ENCODE results near the gene EFCAB6.

The EFCAB6 gene

DNA sequence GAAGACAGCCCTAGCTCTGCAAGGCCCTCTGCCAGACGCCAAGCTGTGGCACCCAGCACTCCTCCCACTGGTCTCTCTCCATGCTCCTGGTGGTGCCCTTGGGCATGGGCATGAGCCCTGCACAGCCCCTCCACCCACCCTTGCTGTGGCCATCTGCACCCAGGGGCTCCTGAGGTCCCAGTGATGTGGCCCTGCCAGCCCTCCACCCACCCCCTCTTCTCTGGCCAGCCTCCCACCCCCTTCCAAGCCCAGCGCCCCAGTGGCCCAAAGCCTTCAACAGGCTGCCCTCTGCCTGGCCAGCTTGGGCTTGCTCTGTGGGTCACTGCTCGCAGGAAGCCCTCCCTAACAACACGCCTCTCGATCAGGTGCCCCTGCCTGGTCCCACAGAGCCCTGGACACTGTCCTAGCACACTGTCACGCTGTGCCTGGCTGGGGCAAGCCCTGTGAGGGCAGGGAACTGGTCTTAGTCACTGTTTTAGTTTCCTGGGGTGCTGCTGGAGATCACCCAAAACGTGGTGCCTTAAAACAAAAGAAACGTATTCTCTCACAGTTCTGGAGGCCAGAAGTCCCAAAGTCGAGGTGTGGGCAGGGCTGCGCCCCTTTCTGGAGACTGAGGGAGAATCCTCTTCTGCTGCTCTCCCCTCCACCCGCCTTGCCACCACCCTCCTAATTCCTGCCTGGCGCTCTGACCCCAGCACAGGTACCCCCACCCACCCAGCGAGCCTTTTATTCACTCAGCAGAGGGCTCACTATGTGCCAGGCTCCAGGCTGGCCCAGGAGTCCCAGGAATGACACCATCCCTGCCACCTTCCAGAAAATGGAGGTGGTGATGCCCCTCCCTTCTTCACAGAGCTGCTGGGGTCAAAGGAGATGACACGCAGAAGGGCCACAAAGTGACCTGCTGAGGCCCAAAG, 35.5 kb upstream of the EFCAB6 start:
- peak; percentile 54 for DNase-seq

DNA sequence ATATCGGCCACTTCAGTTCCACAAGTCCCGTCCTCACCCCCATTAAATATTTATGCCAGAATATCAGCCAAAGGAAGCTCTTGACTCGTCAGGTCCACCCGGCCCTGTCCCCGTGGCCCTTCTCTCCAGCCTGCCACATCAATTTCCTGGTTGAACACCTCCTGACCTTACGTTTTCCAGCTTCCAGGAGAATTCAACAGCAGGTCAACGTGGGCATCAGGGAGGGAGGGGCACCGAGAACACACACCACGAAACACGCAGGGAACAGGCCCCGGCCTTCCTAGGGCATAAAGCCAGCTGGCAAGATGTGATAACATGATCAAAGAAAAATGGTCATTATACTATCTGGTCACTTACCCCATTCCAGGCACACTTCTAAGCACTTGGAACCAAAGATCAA, 34.9 kb upstream of the EFCAB6 start:
- no peak for DNase-seq

DNA sequence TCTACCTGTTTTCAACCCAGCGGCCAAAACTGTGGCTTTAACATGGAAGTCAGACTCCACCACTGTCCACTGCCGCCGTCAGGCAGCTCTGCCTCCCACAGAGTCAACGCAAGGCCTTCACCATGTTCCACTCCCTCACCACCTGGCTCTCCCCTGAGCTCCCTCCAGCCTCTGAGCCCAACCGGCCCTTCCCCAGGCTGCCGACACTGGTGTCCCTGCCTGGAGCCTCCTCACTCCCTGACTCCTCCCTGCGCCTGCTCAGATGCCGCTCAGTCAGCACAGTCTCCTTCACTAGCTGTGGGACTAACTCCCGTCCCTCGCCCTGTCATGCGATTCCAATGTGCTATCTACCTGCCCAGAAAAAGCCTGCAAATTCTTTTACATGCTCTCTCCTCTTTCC, 33.9 kb upstream of the EFCAB6 start:
- DNase-seq, result no peak

DNA sequence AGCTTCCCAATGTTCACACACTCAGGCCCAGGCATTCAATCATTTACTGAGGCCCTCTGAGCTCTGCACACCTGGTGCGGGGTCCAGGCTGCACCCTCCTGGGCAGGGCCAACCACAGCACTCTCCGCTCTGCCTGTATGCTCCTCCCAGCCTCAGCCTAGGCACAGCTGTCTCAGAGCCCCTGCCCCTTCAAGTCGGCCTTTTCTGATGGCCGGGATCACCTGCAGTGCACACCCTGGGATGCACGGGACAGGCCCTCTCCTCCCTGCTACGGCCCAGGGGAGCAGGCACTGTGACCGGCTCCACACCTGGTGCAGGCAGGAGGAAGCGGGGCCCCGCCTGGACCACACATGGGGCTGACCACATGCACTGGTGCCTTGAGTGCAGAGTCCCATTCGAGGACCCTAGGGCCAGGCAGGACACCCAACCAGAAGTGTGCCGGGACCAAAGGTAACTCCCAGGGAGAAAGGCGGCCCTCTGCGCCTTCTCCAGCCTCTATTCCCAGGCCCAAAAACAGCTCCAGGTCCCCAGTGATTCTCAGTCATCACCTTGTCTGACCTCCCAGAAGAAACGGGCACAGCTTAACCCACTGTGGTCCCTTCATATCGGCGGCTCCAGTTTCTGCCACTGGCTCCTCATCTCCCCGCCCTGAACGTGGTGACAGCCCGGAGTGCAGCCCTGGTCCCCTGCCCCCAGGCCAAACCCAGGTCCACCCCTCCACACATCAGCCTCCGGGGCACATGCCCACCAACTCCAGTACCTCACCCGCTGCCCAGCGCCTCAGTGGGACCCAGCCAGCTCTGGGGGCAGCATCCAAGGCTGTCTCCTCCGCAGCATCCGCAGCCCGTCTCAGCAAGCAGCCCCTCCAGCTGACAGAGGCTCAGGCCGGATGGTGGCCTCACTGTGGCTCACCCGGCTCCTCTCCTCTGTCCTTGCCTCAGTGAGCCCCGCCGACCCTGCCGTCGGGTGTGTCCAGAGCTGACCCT, 32.7 kb upstream of the EFCAB6 start:
- DNase-seq, result no peak

DNA sequence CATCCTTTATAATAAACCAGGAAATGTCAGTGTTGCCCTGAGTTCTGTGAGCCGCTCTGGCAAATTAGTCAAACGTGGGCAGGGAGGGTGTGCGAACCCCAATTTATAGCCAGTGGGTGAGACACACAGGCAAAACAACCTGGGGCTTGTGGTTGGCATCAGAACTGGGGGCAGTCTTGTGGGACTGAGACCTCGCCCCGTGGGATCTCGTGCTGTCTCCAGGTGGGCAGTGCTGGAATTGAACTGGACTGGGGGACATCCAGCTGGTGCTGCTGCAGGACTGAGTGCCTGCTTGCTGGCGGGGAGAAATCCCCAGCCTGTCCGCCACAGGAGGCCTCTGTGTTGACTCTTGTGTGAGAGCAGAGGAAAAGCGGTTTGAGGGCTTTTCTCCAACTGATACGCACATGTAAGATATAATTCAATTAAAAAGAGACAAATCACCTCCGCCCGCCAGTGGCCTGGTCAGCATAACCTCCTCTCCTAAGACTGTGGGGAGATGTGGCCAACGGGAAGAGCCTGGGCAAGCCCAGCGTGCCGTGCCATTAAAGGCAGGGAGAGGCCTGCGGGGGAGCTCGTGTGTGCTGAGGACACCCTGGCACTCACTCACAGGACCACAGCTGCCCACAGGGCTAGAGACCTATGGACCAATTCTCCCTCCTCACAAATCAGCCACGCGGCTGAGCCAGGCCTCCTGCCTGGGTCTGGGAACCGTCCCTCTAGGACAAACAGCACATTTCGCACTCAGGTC, 31.9 kb upstream of the EFCAB6 start:
- no peak for DNase-seq

DNA sequence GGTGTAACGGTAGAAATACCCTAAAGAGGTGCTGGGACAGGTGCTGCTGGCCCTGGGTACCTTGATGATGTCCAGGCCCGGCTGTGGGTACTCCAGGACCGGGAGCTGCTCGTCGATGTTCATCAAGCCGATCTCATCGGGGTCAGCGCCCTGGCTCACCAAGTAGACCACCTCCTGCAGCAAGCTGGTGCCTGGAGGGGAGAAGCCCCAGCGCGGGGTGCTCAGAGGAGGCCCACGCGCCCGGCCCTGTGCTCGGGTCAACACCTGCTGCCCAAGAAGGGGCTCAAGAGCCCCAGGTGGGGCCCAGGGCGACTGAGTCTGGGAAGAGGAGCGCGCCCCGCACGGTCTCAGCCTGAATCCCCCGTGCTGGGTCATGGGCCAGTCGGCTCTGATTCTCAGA, 29.6 kb upstream of the EFCAB6 start:
- no peak for DNase-seq

DNA sequence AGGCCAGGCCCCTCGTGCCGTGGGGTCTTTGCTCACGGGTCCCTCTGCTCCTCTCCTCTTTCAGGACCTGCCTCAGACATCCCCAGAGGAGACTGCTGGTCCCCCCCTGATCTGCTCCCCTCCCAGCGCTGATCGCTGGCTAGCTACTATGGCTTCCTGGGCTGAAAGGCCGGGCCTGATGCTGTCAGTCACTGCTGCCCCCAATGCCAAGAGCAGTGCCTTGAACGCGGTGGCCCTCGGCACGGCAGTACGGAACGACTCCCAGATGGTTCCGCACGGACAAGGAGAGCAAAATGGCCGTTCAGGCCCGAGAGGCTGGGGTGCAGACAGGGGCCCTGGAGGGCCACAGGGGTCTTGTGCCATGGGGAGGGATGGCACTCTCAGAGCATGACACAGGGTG, 28.7 kb upstream of the EFCAB6 start:
- DNase-seq, result no peak

DNA sequence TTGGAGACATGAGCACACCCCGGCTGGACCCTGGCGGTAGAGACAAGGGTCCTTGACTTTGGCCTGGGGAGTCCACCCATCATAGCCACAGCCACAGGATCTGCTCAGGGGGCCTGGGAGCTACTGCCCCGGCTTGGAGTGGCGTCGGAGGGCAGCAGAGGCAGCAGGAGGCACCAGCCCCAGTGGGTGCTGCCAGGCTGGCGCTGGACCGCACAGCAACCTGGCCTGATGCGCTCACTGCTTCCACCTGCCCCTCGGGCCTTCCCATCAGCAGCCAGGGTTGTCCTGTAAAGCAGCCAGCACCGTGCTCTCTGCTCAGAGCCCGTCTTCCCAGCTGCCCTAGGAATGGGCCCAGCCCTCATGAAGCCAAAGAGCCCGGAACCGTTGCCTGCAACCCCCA, 28.3 kb upstream of the EFCAB6 start:
- DNase-seq, result no peak

DNA sequence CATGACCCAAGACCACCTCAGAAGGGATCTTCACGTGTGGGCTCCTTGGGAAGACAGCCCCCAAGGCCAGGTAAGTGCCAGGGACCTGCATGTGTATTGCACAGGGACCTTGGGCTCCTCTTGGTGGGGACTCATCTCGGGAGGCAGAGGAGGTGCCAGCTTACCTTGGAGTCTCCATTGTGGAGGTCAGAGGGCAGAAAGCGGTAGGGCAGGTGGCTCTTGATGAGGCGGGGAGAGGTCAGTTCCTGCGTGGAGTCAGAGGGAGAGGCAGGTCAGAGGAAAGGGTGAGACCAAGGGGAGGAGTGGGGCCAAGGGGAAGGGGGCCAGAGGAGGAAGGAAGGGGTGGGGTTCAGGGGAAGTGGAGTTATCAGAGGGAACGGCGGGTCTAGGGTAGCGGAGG, 27.7 kb upstream of the EFCAB6 start:
- no peak for DNase-seq

DNA sequence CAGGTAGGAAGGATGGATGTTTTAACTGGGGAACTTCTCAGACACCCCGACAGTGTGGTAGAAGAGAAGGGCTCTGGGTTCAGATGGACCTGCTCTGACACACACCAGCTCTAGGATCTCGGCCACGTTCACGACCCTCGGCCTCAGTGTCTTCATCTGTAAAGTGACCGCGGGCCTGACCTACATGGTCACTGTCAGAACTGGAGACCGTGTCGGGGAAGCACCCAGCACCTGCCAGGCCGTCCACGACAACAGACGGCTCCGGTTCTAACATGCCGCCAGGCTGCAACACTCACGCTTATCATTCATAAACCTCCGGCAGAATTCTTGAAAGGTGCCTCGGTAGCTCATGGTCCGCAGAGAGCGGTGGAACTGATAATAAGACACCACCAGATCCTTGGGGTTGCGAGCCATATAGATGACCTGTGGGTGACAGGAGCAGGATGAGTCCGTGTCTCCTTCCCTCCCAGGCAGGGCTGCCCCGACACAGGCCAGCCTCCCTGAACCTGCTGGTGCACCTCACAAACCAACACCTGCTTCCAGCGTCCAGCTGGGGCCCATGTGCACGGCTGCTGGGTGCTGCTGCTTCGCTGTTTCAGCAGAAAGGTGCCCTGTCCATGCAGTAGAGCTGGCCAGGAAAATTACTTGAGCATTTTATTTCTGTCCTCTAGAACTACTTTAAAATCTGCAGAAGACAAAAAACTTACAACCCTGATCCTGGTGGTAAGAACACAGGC, 26.6 kb upstream of the EFCAB6 start:
- no peak for DNase-seq

DNA sequence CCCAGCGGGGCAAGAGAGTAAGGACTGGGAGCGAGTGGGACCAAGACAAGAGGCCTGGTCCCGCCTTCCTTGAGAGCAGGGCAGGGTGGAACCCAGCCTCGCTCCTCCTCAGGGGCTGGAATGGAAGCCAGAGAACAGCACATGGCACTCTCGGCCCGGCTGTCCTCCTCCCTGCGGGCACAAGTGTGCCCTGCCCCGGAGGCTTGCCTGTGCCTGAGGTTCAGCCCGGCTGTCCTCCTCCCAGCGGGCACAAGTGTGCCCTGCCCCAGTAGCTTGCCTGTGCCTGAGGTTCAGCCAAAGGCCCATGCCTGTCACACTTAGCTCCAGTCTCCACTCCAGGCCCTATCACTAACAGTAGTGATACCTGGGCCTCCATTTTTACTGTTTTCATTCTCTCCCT, 26.1 kb upstream of the EFCAB6 start:
- no peak for DNase-seq

DNA sequence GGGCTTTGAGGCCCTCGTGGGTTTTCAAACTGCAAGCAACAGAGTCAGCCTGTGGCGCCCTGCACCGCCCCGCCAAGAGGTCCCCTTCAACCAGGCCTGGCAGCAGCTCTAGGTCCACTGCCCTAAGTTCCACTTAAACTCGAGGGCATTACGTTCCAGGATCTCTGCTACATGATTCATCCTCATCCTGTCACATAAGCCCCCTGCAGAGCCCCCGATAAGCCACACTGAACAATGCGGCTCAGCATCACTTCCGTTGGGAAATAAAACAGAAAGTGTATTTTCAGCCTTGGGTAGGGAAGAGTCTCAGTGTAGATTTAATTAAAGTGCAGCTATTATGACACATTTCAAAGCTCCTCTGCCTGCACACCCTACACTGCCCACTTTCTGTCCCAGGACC, 25.6 kb upstream of the EFCAB6 start:
- DNase-seq, result no peak

DNA sequence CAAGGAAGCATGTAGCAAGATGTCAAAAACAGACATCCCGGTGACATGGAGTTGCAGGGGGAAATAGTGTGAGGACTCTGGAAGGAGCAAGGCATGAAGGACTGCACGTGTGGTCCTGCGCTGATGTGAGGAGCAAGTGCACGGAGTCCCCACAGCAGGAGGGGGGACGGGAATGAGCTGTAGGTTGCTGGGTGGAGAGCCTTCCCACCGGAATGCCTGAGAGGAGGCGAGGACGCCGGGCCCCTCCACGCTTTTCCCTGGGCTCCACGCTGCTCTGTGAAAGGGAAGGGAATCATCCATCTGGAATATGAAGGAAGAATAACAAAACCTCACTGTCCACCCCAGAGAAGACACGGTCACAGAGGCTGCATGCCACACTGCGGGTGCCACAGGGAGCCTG, 23.6 kb upstream of the EFCAB6 start:
- DNase-seq, result no peak

DNA sequence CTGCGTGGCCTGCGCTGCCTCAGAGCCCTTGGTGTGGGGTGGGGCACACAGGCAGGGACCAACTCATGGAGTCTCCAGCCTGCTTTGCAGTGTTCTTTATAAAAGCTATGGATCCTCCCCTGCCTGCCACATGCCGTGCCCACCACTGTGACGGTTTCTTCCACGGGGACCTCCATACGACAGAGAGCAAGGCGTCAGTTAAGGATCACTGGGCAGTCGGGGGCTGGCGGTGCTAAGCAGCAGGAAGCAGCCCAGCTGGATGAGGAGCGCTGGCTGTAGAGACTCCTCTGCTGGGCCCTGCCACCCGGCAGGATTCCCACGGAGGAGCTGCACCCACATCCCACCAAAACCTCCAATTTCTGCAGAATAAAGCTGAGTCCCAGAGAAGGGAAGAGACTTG, 23.1 kb upstream of the EFCAB6 start:
- DNase-seq, result no peak

DNA sequence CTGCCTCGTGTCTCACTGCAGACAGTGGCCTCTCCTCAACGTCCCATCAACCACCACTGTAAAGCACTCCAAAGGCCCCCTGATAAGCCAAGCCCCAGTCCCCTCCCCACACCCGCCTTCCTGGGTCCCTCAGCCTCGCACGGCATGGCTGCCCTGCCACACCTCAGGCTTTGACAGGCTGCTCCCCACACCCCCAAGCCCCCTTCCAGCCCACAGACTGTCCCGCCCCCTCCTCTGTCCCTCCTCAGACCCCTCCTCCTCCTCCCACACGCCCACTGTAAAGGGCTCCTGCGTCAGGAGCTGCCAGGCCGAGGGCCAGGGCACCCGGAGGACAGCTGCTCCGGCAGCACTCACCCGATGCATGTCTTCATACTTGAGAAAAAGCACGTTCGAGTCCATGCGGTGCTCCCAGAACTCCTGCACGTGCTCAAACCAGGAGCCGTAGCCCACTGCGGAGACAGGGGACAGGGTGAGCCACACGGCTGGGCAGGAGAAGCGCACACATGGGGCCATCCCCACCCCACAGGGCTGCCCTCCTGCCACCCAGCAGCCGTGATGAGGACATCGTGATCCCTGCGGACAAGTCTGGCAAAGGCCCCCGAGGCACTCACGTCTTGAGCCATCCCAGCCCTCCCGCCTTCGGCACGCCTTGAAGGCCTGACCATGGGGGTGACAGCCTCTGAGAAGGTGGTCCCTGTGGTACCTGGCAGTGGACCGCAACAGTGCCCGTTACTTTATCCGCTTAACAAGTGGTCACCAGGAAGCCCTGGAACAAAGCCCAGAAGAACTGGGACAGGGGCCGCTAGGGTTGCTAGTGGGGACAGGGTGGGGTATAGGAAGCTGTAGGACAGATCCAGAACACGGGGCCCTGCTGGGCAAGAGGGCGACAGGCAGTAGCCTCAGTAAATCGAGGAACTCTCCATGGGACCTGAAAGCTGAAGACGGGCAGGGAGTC, 21.5 kb upstream of the EFCAB6 start:
- no peak for DNase-seq

DNA sequence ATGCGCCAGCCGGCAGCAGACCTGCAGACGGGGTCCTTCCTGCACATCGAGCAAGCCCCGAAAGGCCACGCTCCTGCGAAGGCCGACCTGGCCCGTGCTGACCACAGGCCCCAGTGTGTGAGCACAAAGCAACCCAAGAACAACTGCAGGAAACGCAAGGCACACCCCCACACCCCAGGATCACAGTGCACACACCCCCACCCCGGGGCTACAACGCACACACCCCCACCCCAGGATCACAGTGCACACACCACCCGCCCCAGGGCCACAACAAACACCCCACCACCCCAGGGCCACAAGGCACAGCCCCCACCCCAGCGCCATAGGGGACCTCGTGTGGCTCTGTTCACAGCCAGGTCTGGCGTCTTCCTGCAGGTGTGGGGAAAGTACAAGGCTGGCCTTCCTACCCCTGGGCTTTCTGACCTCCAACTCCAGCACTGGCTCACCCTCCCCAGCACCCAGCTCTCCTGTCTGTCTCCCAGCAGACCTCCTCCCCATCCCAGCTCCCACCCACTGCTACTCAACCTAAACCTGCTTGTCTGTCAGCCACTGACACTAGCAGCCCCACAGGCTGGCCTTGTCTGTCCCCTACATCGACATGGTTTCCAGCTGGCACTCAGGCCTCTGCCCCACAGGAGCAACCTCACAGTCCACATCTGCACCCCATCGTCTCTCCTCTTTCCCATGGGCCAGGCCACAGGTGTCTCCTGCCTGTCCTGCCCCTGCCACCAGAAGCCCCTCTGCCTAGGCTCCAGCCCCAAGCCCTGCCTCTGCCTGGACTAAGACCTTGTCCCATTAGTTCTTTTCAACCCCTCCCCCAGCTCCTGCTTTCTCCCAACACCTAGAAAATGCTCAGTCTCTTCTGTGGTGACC, 20.5 kb upstream of the EFCAB6 start:
- no peak for DNase-seq

DNA sequence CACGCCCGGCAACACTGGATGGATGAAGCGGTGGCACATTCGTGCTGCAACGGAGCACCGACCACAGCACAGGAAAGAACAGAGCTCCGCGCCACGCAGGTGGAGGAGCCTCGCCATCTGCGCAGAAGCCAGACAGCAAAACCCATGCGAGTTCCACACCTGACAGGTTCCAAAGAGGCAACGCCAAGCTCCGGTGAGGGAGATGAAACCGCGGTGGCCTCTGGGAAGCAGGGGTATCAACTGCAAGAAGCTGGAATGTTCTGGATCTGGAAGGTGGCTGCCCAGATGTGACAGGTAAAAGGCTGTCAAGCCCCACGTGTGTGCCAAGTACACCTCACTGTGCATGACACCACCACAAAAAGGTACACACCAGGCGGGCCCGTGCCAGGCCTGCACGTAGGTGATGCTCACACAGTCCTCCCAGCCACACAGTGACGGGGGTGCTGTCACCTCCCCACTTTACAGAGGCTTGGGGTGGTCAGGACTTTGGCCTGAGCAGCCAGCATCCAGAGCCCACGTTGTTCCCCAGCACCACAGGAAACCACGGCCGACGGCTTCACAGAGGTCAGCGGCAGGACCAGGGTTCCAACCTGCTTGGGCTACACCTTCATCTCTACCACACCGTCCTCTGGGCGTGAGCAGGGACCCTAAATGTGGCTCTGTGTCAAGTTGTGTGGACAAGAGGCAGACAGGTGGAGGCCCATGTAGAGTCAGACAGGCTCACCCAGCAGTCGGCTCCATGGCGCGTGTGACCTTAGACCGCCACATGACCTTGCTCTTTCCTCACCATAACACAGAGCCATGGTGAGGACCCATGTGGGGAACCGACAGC, 19.7 kb upstream of the EFCAB6 start:
- no peak for DNase-seq

DNA sequence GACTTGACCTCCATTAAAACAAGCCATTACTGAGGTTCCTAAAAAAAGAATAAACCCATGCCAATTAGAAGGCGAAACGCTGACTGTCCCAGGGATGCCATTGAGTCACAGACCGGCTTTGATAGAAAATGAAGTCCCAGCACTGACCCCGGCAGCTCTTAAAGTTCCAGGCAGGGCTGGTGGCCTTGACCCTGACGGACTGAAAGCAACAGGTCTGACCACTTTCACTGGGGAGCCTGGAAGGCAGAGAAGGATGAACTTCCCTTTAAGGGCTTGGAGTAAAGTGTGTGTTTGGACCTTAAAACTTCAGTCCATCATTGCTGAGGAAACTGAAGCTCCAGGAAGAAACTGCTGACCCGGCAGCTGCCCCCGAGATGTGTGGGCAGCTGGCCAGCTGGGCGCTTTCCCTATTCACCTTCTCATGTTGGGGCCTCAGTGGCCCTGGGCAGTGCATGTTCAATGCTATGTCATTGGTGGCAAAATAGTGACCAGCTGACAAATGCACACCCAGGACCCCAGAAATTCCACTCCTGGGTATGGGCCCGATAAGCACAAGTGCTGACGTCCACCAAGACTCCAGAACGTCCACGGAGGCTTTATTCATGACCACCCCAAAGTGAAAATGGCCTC, 18.9 kb upstream of the EFCAB6 start:
- peak; percentile 27 for DNase-seq
